Mesendoderm (in vitro differentiated cells): Measurements from ENCODE around the gene POLR2E.

Experiments
- DNase-seq: peaks from one replicate; pipeline ENCODE4 v3.0.0; 2013
- H2AK5ac ChIP-seq: 2 replicates; pipeline ENCODE4 v1.6.1; 2013; ENCODE audit warnings: low read length, inconsistent platforms
- H2BK120ac ChIP-seq: 2 replicates; pipeline ENCODE4 v1.6.1; 2013; ENCODE audit warnings: low read depth, mild to moderate bottlenecking, low read length, moderate library complexity, mixed read lengths
- H2BK15ac ChIP-seq: replicated peaks from 2 replicates; pipeline ENCODE4 v1.6.1; 2013; ENCODE audit warnings: low read depth, mild to moderate bottlenecking, moderate library complexity
- H2BK5ac ChIP-seq: 2 replicates; pipeline ENCODE4 v1.6.1; 2013; ENCODE audit warnings: low read length, inconsistent platforms
- H3K18ac ChIP-seq: 2 replicates; pipeline ENCODE4 v1.6.1; 2013; ENCODE audit warnings: mild to moderate bottlenecking, low read length, mixed read lengths
- H3K23ac ChIP-seq: one replicate; pipeline ENCODE4 v1.6.1; 2013; ENCODE audit warnings: low read length
- H3K27ac ChIP-seq: 2 replicates; pipeline ENCODE4 v1.5.1; 2013; ENCODE audit warnings: low read depth, mild to moderate bottlenecking, inconsistent platforms, low read length, moderate library complexity
- H3K27me3 ChIP-seq: 2 replicates; pipeline ENCODE4 v1.6.1; 2013; ENCODE audit warnings: low read length, control low read depth, mild to moderate bottlenecking, inconsistent platforms; ENCODE audit not compliant: insufficient read depth, poor library complexity
- H3K36me3 ChIP-seq: 2 replicates; pipeline ENCODE4 v1.6.1; 2013; ENCODE audit warnings: low read length, inconsistent platforms; ENCODE audit not compliant: control insufficient read depth, insufficient read depth
- H3K4ac ChIP-seq: one replicate; pipeline ENCODE4 v1.6.1; 2013; ENCODE audit warnings: low read depth, mild to moderate bottlenecking, low read length, moderate library complexity
- H3K4me1 ChIP-seq: 2 replicates; pipeline ENCODE4 v1.6.1; 2013; ENCODE audit warnings: low read depth, low read length, inconsistent platforms; ENCODE audit not compliant: control insufficient read depth
- H3K4me2 ChIP-seq: 2 replicates; pipeline ENCODE4 v1.6.1; 2013; ENCODE audit warnings: low read length
- H3K4me3 ChIP-seq: 2 replicates; pipeline ENCODE4 v1.5.1; 2013; ENCODE audit warnings: mild to moderate bottlenecking, low read length
- H3K56ac ChIP-seq: one replicate; pipeline ENCODE4 v1.6.1; 2013; ENCODE audit warnings: low read length
- H3K79me1 ChIP-seq: 2 replicates; pipeline ENCODE4 v1.6.1; 2013; ENCODE audit warnings: low read length, inconsistent platforms
- H3K79me2 ChIP-seq: 2 replicates; pipeline ENCODE4 v1.6.1; 2013; ENCODE audit warnings: mild to moderate bottlenecking, low read length; ENCODE audit not compliant: control insufficient read depth, insufficient read depth
- H3K9ac ChIP-seq: 2 replicates; pipeline ENCODE4 v1.6.1; 2013; ENCODE audit warnings: low read length, inconsistent platforms
- H4K5ac ChIP-seq: one replicate; pipeline ENCODE4 v1.6.1; 2013; ENCODE audit warnings: low read length
- H4K8ac ChIP-seq: one replicate; pipeline ENCODE4 v1.6.1; 2013; ENCODE audit warnings: low read depth, mild to moderate bottlenecking, control low read depth, low read length, moderate library complexity
- WGBS: extraction: QIAGEN DNeasy Blood & Tissue Kit; methylation state at CpG from one replicate; pipeline ENCODE4 v1.1.7; 2013; ENCODE audit warnings: low lambda C conversion rate, missing lambda C conversion rate; ENCODE audit not compliant: insufficient coverage; ENCODE audit errors: extremely low coverage; 5-methylcytosine and 5-hydroxymethylcytosine counted together

The POLR2E gene

DNA sequence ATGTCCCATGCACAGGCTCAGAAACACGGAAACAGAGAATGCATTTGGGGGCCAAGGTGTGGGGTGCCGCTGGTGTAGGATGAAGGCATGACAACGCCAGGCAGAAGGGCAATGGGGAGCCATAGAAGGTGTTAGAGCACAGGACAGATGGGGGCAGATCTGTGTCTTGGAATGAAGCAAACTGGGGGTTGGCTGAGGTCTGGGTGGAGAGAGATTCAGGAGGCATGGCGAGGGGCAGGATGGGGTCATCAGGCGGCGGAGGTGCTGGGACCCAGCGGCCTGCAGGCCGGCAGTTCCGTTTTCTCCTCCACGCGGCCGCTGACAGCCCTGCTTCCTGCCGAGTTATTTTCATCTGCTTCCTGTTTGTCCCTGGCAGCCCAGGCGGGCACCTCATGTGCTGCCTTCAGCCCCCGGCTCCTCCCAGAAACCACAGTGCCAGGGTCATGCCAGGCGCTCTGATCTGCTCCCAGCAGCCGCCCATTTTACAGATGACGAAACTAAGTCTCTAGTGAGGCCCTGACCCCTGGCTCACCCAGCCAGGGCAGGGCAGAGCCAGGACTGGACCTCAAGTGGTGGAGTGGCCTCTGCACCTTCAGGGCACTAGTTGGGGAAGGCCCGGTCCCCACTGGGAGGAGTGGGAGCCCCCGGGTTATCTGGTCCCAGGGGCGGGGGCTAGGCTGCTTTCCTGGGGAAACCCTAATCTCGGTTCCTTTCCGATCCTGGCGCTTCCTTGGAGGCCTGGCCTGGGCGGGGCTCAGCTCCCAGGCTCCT, 26.0 kb downstream of the POLR2E start:
- WGBS = no CpG with 5 or more reads among the region's 25 CpGs
- no peak overlapping the region for H3K4me2 ChIP-seq
- H2BK120ac ChIP-seq = no peak overlapping the region
- H2AK5ac ChIP-seq = no peak overlapping the region
- no peak for DNase-seq
- no peak overlapping the region for H2BK5ac ChIP-seq
- H4K8ac ChIP-seq = no peak overlapping the region
- H3K23ac ChIP-seq = no peak overlapping the region
- no peaks in the 10 kb centered on the region for H3K79me2 ChIP-seq
- no peak overlapping the region for H3K4me3 ChIP-seq
- no peak overlapping the region for H4K5ac ChIP-seq
- H3K4ac ChIP-seq = no peak overlapping the region
- no peak overlapping the region for H3K9ac ChIP-seq
- H3K56ac ChIP-seq = no peak overlapping the region
- no peaks in the 10 kb centered on the region for H3K36me3 ChIP-seq
- peaks cover 5% of the 10 kb centered on the region for H3K27me3 ChIP-seq
- H3K4me1 ChIP-seq = peaks cover 4% of the 10 kb centered on the region
- H2BK15ac ChIP-seq = no peak overlapping the region
- H3K27ac ChIP-seq = no peak overlapping the region
- H3K79me1 ChIP-seq = no peaks in the 10 kb centered on the region
- H3K18ac ChIP-seq = no peak overlapping the region

DNA sequence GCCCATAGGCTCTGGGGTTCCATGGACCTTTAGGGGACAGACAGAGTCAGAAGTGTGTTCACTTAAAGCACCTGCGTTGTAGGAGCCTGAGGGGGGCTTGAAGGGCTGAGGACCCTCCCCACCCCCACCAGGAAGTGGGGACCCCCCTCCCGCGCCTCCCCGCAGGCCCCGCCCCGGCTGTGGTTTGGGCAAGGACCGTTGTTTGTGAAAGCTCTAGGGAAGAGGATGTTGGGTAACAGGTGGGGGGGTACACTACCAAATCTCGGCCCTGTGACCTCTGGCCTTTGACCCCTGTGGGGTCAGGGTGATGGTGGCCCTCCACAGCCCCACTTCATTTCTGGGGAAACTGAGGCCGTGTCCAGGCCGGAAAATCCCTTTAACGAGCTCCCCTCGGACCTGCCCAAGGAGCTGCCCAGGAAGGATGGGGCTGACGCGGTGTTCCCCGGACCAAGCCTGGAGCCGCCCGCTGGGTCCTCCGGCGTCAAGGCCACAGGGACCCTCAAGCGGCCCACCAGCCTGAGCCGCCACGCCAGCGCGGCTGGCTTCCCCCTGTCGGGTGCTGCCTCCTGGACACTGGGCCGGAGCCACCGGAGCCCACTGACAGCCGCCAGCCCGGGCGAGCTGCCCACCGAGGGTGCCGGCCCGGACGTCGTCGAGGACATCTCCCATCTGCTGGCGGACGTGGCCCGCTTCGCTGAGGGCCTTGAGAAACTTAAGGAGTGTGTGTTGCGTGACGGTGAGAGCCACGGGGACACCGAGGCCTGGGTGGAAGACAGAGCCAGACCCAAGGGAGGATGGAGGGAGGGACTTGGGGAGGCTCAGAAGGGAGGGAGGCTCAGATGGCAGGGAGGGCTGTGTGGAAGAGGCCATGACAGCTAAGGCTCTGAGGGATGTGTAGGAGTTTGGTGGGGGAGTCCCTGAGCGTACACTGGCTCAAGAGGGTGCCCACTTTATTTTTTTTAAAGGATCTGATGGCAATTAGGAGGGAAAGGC, 26.9 kb downstream of the POLR2E start:
- no peak overlapping the region for H2BK120ac ChIP-seq
- H3K79me2 ChIP-seq = no peaks in the 10 kb centered on the region
- no peak overlapping the region for H3K9ac ChIP-seq
- no peak overlapping the region for H3K4me3 ChIP-seq
- no peak overlapping the region for H3K23ac ChIP-seq
- H3K4ac ChIP-seq = no peak overlapping the region
- H3K4me2 ChIP-seq = no peak overlapping the region
- H2BK5ac ChIP-seq = no peak overlapping the region
- H3K79me1 ChIP-seq = no peaks in the 10 kb centered on the region
- no peak overlapping the region for H3K27ac ChIP-seq
- no peak overlapping the region for H4K5ac ChIP-seq
- no peak for DNase-seq
- no peak overlapping the region for H3K18ac ChIP-seq
- no peaks in the 10 kb centered on the region for H3K36me3 ChIP-seq
- H2BK15ac ChIP-seq = no peak overlapping the region
- no CpG with 5 or more reads among the region's 45 CpGs for WGBS
- H2AK5ac ChIP-seq = no peak overlapping the region
- no peak overlapping the region for H3K56ac ChIP-seq
- no peak overlapping the region for H4K8ac ChIP-seq
- peaks cover 4% of the 10 kb centered on the region for H3K4me1 ChIP-seq
- H3K27me3 ChIP-seq = peaks cover 5% of the 10 kb centered on the region

DNA sequence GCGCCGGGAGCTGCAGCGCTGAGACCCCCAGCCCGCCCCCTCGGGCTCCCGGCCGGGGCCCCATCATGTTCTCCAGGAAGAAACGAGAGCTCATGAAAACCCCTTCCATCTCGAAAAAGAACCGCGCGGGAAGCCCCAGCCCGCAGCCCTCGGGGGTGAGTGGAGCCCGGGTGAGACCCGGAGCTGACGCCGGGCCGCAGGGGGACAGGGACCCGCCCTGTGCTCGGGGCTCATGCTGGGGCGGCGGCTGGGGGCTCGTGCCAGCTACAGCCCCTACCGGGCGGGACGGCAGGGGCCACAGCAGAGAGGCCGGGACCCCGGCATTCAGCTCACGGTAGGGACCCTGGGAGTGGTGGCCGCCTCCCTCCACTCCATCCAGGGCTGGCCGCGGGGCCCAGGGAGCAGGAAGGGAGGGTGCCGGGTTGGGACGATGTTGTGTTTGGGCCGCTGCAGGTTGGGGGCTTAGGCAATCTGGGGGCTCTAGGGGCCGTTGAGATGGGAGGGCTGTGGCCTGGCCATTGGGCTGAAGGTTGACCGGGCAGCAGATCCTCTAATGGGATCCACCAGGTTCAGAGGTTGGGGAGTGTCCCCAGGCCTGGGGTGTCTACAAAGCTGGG, 27.7 kb downstream of the POLR2E start:
- Histone ChIP-seq H3K4me1 (peaks cover 4% of the 10 kb centered on the region), H2BK5ac (no peak overlapping the region), H3K56ac (peak overlapping the region; percentile 64), H4K8ac (no peak overlapping the region), H2BK15ac (no peak overlapping the region), H3K79me1 (no peaks in the 10 kb centered on the region), H3K36me3 (no peaks in the 10 kb centered on the region), H3K4me2 (peak overlapping the region; percentile 20), H3K9ac (peak overlapping the region; percentile 44), H2BK120ac (no peak overlapping the region), H3K27ac (no peak overlapping the region), H3K4me3 (no peak overlapping the region), H3K27me3 (peaks cover 5% of the 10 kb centered on the region), H2AK5ac (no peak overlapping the region), H3K79me2 (no peaks in the 10 kb centered on the region), H3K18ac (peak overlapping the region; percentile 10), H3K4ac (no peak overlapping the region), H3K23ac (no peak overlapping the region), H4K5ac (no peak overlapping the region)
- DNase-seq = no peak
- WGBS = no CpG with 5 or more reads among the region's 38 CpGs

DNA sequence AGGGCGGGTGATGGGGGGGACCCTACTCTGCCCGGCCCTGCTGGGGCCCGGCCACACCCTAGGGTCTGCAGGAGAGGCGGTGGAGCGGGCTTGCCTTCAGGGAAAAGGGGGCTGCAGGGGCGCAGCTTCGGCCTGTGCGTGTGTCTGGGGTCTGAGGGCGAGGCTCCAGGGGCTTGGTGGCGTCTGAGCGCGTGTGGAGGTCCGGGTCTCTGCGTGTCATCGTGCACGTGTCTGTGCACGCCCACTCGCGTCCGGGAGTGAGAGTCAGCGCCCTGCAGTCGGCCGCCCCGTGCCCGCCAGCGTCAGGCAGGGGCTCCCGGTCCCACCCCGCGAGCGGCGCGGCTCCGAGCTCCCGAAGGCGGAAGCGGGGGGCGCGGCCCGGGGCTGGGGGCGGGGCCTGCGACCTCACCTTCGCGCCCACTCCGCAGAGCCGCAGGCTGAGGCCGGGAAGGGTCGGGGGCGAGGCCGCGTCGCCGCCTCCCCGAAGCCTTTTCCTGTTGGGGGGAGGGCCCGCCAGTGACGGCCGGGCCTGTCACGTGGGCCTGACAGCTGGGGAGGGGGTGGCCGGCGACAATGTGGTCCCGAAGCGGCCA, 28.3 kb downstream of the POLR2E start, which contains the start of gene ARHGAP45:
ARHGAP45 (plus strand) TSS at position 420 of the 593 bp plus-strand sequence. CDS start 239 bp downstream, outside the sequence.
- Histone ChIP-seq H3K56ac (peak within 1 kb of the TSS; percentile 89), H2AK5ac (no peak within 1 kb of the TSS), H2BK120ac (no peak within 1 kb of the TSS), H3K36me3 (no peaks in the 10 kb centered on the region), H3K4me3 (no peak within 1 kb of the TSS), H3K79me2 (no peaks in the 10 kb centered on the region), H4K5ac (no peak within 1 kb of the TSS), H3K27me3 (peaks cover 5% of the 10 kb centered on the region), H2BK15ac (no peak within 1 kb of the TSS), H3K4ac (peak within 1 kb of the TSS; percentile 10), H3K4me1 (peaks cover 4% of the 10 kb centered on the region), H3K27ac (no peak within 1 kb of the TSS), H3K18ac (peak within 1 kb of the TSS; percentile 10), H4K8ac (no peak within 1 kb of the TSS), H3K23ac (no peak within 1 kb of the TSS), H3K4me2 (peak within 1 kb of the TSS; percentile 68), H3K79me1 (no peaks in the 10 kb centered on the region), H3K9ac (peak within 1 kb of the TSS; percentile 68), H2BK5ac (no peak within 1 kb of the TSS)
- peak; percentile 53 for DNase-seq
- WGBS = no CpG with 5 or more reads among the region's 61 CpGs

DNA sequence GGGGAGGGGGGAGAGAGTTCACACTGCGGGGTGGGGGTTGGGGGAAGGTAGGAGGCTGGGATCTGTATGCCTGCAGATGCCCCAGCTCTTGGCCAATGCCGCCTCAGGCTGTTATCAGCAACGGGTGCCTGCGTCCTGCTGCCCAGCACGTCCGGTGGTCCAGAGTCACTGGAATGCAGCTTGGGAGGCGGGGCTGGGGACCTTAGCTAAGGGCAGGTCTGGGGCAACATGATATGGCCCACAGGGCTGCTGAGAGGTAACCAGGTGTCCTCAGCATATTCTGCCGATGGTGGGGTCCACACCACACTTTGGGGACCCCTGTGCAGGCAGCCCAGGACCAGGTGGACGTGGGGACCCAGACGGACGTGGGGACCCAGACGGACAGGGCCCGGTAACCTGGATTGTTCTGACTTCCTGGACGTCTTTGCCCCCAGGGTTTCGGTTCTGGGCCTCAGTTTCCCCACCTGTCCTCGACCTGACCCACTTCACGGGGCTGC, 28.9 kb downstream of the POLR2E start:
- no peak overlapping the region for H3K4me2 ChIP-seq
- no peak overlapping the region for H2BK5ac ChIP-seq
- peak overlapping the region; percentile 5 for H3K18ac ChIP-seq
- peaks cover 5% of the 10 kb centered on the region for H3K27me3 ChIP-seq
- WGBS = no CpG with 5 or more reads among the region's 17 CpGs
- H3K23ac ChIP-seq = no peak overlapping the region
- H2AK5ac ChIP-seq = no peak overlapping the region
- no peaks in the 10 kb centered on the region for H3K36me3 ChIP-seq
- no peak overlapping the region for H2BK120ac ChIP-seq
- peak overlapping the region; percentile 10 for H3K4ac ChIP-seq
- peak overlapping the region; percentile 89 for H3K56ac ChIP-seq
- H3K4me3 ChIP-seq = no peak overlapping the region
- H2BK15ac ChIP-seq = no peak overlapping the region
- H4K5ac ChIP-seq = no peak overlapping the region
- peaks cover 4% of the 10 kb centered on the region for H3K4me1 ChIP-seq
- no peak overlapping the region for H4K8ac ChIP-seq
- H3K79me1 ChIP-seq = no peaks in the 10 kb centered on the region
- peak; percentile 78 for DNase-seq
- no peaks in the 10 kb centered on the region for H3K79me2 ChIP-seq
- peak overlapping the region; percentile 68 for H3K9ac ChIP-seq
- H3K27ac ChIP-seq = no peak overlapping the region
